H9 (cell line): ENCODE measurements around the gene ENOX2. TPM values are rescaled to one million over a fixed set of nuclear protein-coding genes. Genes with fewer than 3 reads are reported as not detected.

Experiments used
- DNase-seq: peaks from one replicate; pipeline ENCODE4 v3.0.0-alpha.2; 2017
- H2AFZ ChIP-seq: one replicate; pipeline ENCODE4 v1.6.1; 2013; ENCODE audit warnings: mild to moderate bottlenecking, low read length, control low read depth, moderate library complexity
- H2AK5ac ChIP-seq: 2 replicates; pipeline ENCODE4 v1.6.1; 2013; ENCODE audit warnings: low read length, control low read depth, mixed read lengths; ENCODE audit not compliant: insufficient read length
- H2BK120ac ChIP-seq: one replicate; pipeline ENCODE4 v1.6.1; 2013; ENCODE audit warnings: low read depth, mild to moderate bottlenecking, low read length, control low read depth, inconsistent platforms; ENCODE audit not compliant: poor library complexity, severe bottlenecking
- H2BK12ac ChIP-seq: 2 replicates; pipeline ENCODE4 v1.6.1; 2013; ENCODE audit warnings: low read length, control low read depth, mixed read lengths, low read depth; ENCODE audit not compliant: insufficient read length
- H2BK15ac ChIP-seq: 2 replicates; pipeline ENCODE4 v1.6.1; 2013; ENCODE audit warnings: low read depth, low read length, control low read depth
- H2BK20ac ChIP-seq: one replicate; pipeline ENCODE4 v1.6.1; 2013; ENCODE audit warnings: low read depth, mild to moderate bottlenecking, low read length, control low read depth, inconsistent platforms; ENCODE audit not compliant: poor library complexity, severe bottlenecking
- H2BK5ac ChIP-seq: 2 replicates; pipeline ENCODE4 v1.6.1; 2013; ENCODE audit warnings: low read length, control low read depth, mixed read lengths; ENCODE audit not compliant: insufficient read length
- H3K14ac ChIP-seq: 2 replicates; pipeline ENCODE4 v1.6.1; 2013; ENCODE audit warnings: low read length, control low read depth; ENCODE audit not compliant: insufficient read depth
- H3K18ac ChIP-seq: 2 replicates; pipeline ENCODE4 v1.6.1; 2013; ENCODE audit warnings: low read depth, mild to moderate bottlenecking, mixed read lengths, low read length, control low read depth; ENCODE audit not compliant: insufficient read length
- H3K23ac ChIP-seq: 2 replicates; pipeline ENCODE4 v1.6.1; 2013; ENCODE audit warnings: low read length, control low read depth, mixed read lengths, low read depth; ENCODE audit not compliant: insufficient read length
- H3K23me2 ChIP-seq: 2 replicates; pipeline ENCODE4 v1.6.1; 2013; ENCODE audit warnings: low read depth, mild to moderate bottlenecking, mixed read lengths, low read length, control low read depth; ENCODE audit not compliant: insufficient read length, poor library complexity, severe bottlenecking
- H3K27ac ChIP-seq: 2 replicates; pipeline ENCODE4 v1.5.1; 2013; ENCODE audit warnings: low read length, control low read depth, mixed read lengths, low read depth; ENCODE audit not compliant: insufficient read length
- H3K27me3 ChIP-seq: 2 replicates; pipeline ENCODE4 v1.6.1; 2013; ENCODE audit warnings: low read length, control low read depth, inconsistent platforms; ENCODE audit not compliant: insufficient read depth
- H3K4ac ChIP-seq: 2 replicates; pipeline ENCODE4 v1.6.1; 2013; ENCODE audit warnings: low read depth, mild to moderate bottlenecking, control low read depth, inconsistent platforms, low read length, moderate library complexity
- H3K4me1 ChIP-seq: 2 replicates; pipeline ENCODE4 v1.6.1; 2013; ENCODE audit warnings: low read length, control low read depth, inconsistent platforms; ENCODE audit not compliant: insufficient read depth
- H3K4me2 ChIP-seq: 2 replicates; pipeline ENCODE4 v1.6.1; 2013; ENCODE audit warnings: low read length, control low read depth, mixed read lengths; ENCODE audit not compliant: insufficient read length, insufficient read depth
- H3K56ac ChIP-seq: 2 replicates; pipeline ENCODE4 v1.6.1; 2013; ENCODE audit warnings: low read depth, mild to moderate bottlenecking, mixed read lengths, low read length, control low read depth; ENCODE audit not compliant: insufficient read length
- H3K79me1 ChIP-seq: 2 replicates; pipeline ENCODE4 v1.6.1; 2013; ENCODE audit warnings: low read depth, mild to moderate bottlenecking, moderate library complexity, low read length, control low read depth, inconsistent platforms; ENCODE audit not compliant: insufficient read depth, poor library complexity, severe bottlenecking
- H3K79me2 ChIP-seq: 2 replicates; pipeline ENCODE4 v1.6.1; 2013; ENCODE audit warnings: low read length, control low read depth, inconsistent platforms; ENCODE audit not compliant: insufficient read depth
- H3K9ac ChIP-seq: 2 replicates; pipeline ENCODE4 v1.6.1; 2013; ENCODE audit warnings: low read length, control low read depth, mixed read lengths; ENCODE audit not compliant: insufficient read length; ENCODE audit errors: extremely low read depth
- H3K9me3 ChIP-seq: one replicate; pipeline ENCODE4 v1.6.1; 2013; ENCODE audit warnings: low read depth, low read length, inconsistent platforms; ENCODE audit not compliant: control insufficient read depth
- H3T11ph ChIP-seq: one replicate; pipeline ENCODE4 v1.6.1; 2013; ENCODE audit warnings: mild to moderate bottlenecking, low read length, control low read depth, inconsistent platforms
- H4K20me1 ChIP-seq: one replicate; pipeline ENCODE4 v1.6.1; 2013; ENCODE audit not compliant: control insufficient read depth, insufficient read length, insufficient read depth
- H4K5ac ChIP-seq: 2 replicates; pipeline ENCODE4 v1.6.1; 2013; ENCODE audit warnings: low read depth, mild to moderate bottlenecking, mixed read lengths, low read length, control low read depth; ENCODE audit not compliant: insufficient read length
- H4K8ac ChIP-seq: replicated peaks from 2 replicates; pipeline ENCODE4 v1.6.1; 2013; ENCODE audit warnings: low read length, control low read depth, mixed read lengths, low read depth; ENCODE audit not compliant: insufficient read length
- H4K91ac ChIP-seq: 2 replicates; pipeline ENCODE4 v1.6.1; 2013; ENCODE audit warnings: low read depth, mild to moderate bottlenecking, moderate library complexity, mixed read lengths, low read length, control low read depth; ENCODE audit not compliant: insufficient read length
- H3K27ac Mint-ChIP-seq, 3 experiments: 2 replicates in 2 of 3; 3 replicates in 1 of 3; pipeline ENCODE4 v1.8.0; 2020 to 2021; ENCODE audit warnings: mixed read lengths in 3 of 3, mild to moderate bottlenecking in 1 of 3, moderate library complexity in 1 of 3
- H3K27me3 Mint-ChIP-seq: 2 replicates; pipeline ENCODE4 v1.8.0; 2021; ENCODE audit warnings: low read depth, mild to moderate bottlenecking, moderate library complexity, mixed read lengths
- H3K36me3 Mint-ChIP-seq, 3 experiments: 2 replicates in 2 of 3; 3 replicates in 1 of 3; pipeline ENCODE4 v1.8.0; 2020 to 2021; ENCODE audit warnings: low read depth in 3 of 3, mixed read lengths in 3 of 3; ENCODE audit not compliant: insufficient read depth in 1 of 3
- H3K4me1 Mint-ChIP-seq, 2 experiments: 2 replicates each; pipeline ENCODE4 v1.8.0; 2020; ENCODE audit warnings: mixed read lengths in 2 of 2
- H3K4me3 Mint-ChIP-seq, 2 experiments: 2 replicates in 1 of 2; 3 replicates in 1 of 2; pipeline ENCODE4 v1.8.0; 2020 to 2021; ENCODE audit warnings: mild to moderate bottlenecking in 2 of 2, mixed read lengths in 2 of 2, moderate library complexity in 1 of 2
- H3K9me3 Mint-ChIP-seq, 2 experiments: 2 replicates in 1 of 2; 3 replicates in 1 of 2; pipeline ENCODE4 v1.8.0; 2020; ENCODE audit warnings: mild to moderate bottlenecking in 2 of 2, mixed read lengths in 2 of 2, moderate library complexity in 1 of 2
- CTCF ChIP-seq: fragments of 200-600 bp; sonication (generic); conservative IDR thresholded peaks from 3 replicates; pipeline ENCODE4 v1.8.0; 2021; ENCODE audit warnings: antibody characterized with exemption, mild to moderate bottlenecking
- WGBS: extraction: QIAGEN DNeasy Blood & Tissue Kit; methylation state at CpG from one replicate; pipeline ENCODE4 v1.1.7; 2013; ENCODE audit warnings: missing lambda C conversion rate, low lambda C conversion rate, mixed read lengths; ENCODE audit not compliant: insufficient read length; ENCODE audit errors: extremely low coverage; 5-methylcytosine and 5-hydroxymethylcytosine counted together
- total RNA-seq: library from RNA; stranded (reverse); gene quantifications from 2 replicates; pipeline ENCODE4 v1.2.1, GENCODE V29; 2021

ENOX2 gene
- total RNA-seq, 1 experiment from 2014 or later, result 17.7 TPM

GRCh38 chrX:130869239-130869638, 33.8 kb downstream of the ENOX2 start:
- Histone ChIP-seq H4K91ac (no peak overlapping the region), H4K8ac (no peak overlapping the region), H2BK15ac (no peak overlapping the region), H2BK120ac (no peak overlapping the region), H3K23ac (no peak overlapping the region), H2AFZ (no peak overlapping the region), H3T11ph (no peak overlapping the region), H3K18ac (no peak overlapping the region), H2BK12ac (no peak overlapping the region), H3K79me2 (no peaks in the 10 kb centered on the region), H3K56ac (no peak overlapping the region), H3K14ac (no peak overlapping the region), H3K4me1 (no peaks in the 10 kb centered on the region), H4K20me1 (no peaks in the 10 kb centered on the region), H3K27me3 (no peaks in the 10 kb centered on the region), H2AK5ac (no peak overlapping the region), H3K79me1 (no peaks in the 10 kb centered on the region), H3K4me2 (no peak overlapping the region), H2BK20ac (no peak overlapping the region), H3K9me3 (no peaks in the 10 kb centered on the region), H3K27ac (no peak overlapping the region), H3K4ac (no peak overlapping the region), H4K5ac (no peak overlapping the region), H3K23me2 (no peaks in the 10 kb centered on the region), H3K9ac (no peak overlapping the region), H2BK5ac (no peak overlapping the region)
- TF ChIP-seq CTCF, result no peak
- Mint-ChIP-seq H3K27me3 (no peaks in the 10 kb centered on the region), H3K4me3 (no peak overlapping the region), H3K27ac (no peak overlapping the region; a peak in 1 of 7 replicates), H3K9me3 (peaks cover 12 to 14% of the 10 kb centered on the region in 2 experiments; a peak in 4 of 5 replicates), H3K4me1 (peaks cover 5% of the 10 kb centered on the region in 2 experiments; a peak in 3 of 4 replicates), H3K36me3 (peaks cover 0 to 9% (median 4%) of the 10 kb centered on the region in 3 experiments; a peak in 3 of 7 replicates)
- DNase-seq, result no peak
- WGBS, result no CpG with 5 or more reads among the region's 3 CpGs
